Measurements from ENCODE around the gene VCAM1.

Gene VCAM1

GRCh38 chr1:100785470-100786052, 66.0 kb downstream of the VCAM1 start:
- no peak for TF ChIP-seq CTCF (conservative IDR thresholded peaks at IDR 0.05; ENCODE audit: low read depth, low read length)
- peak; percentile 82 for DNase-seq (ENCODE audit: low read depth)
- H3K4me3 ChIP-seq (ENCODE audit: low read depth, low read length) = peak overlapping the region; percentile 9

- H3K4me3 ChIP-seq (ENCODE audit: low read depth, low read length) = no peak overlapping the region
- no peak for TF ChIP-seq CTCF (conservative IDR thresholded peaks at IDR 0.05; ENCODE audit: low read depth, low read length)
- DNase-seq (ENCODE audit: low read depth) = no peak
These were observed 67.3 kb downstream of the VCAM1 start for GRCh38 chr1:100786870-100787269.
